ENCODE data around the gene CARNS1. TPM values are rescaled to one million over a fixed set of nuclear protein-coding genes. Genes with fewer than 3 reads are reported as not detected.

CARNS1 gene
- total and polyA plus RNA-seq, 9 of the 15 experiments (the other 6 are each of a cell fraction or from before 2014, with no cell fraction given) = 0.01 to 0.18 (median 0.06) TPM; not detected in 3

DNA sequence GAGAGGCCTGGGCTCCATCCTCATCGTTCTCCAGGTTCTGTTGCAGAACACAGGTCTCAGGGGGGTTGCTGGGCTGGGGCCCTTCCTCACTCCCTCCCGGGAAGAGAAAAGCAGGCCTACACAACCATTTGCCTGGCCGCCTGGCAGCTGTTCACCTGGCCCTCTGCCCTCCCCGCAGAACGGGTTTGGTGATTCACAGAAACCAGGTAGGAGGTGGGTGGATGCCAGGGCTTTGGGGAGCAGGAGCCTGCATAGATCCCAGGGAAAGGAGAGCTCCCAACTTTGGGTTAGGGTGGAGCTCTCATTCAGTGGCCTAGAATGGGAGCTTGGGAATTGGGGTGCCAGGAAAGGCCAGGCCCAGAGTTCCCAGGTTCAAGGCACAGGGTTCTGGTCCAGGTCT, 52.6 kb downstream of the CARNS1 start:
- in situ Hi-C loops (cut with MboI) (no loop called here), intact Hi-C loops (cut with micrococcal nuclease) (loop anchor here (5.0 kb wide), 1 partner anchor 46 kb away; no protein-coding TSS in a partner anchor)
- Histone ChIP-seq H3K4me2 (ENCODE audit: insufficient read depth, low read length) (peak overlapping the region; percentile 83), H3K4me3 (peak overlapping the region; percentile 76), H4K20me1 (replicated peaks; ENCODE audit: control insufficient read depth, insufficient read depth, low read length) (no peaks in the 10 kb centered on the region), H3K9me3 (replicated peaks; ENCODE audit: control insufficient read depth, insufficient read depth, low read depth, low read length) (no peaks in the 10 kb centered on the region), H3K79me2 (ENCODE audit: control insufficient read depth, insufficient read depth, low read length) (peaks cover 12% of the 10 kb centered on the region), H3K9ac (ENCODE audit: insufficient read depth in 1 of 2, low read depth in 2 of 2, low read length in 2 of 2) (peak overlapping the region; percentile 73 to 90), H3K9me1 (ENCODE audit: control insufficient read depth, insufficient read depth, low read length) (no peaks in the 10 kb centered on the region), H3K36me3 (ENCODE audit: control insufficient read depth, insufficient read depth, low read length) (no peaks in the 10 kb centered on the region), H3K4me1 (replicated peaks in 1 of 2; ENCODE audit: control insufficient read depth in 2 of 2, insufficient read depth in 2 of 2, low read length in 2 of 2) (peaks cover 19 to 51% of the 10 kb centered on the region in 2 experiments; a peak in 4 of 5 replicates), H3K27me3 (ENCODE audit: control insufficient read depth in 2 of 2, insufficient read depth in 2 of 2, low read length in 2 of 2) (no peaks in the 10 kb centered on the region), H2AFZ (ENCODE audit: low read depth, low read length) (no peak overlapping the region), H3K27ac (ENCODE audit: extremely low read depth, low read depth, low read length) (no peak overlapping the region; the same call in 2 of the 3 replicates)
- ChIA-PET CTCF (ENCODE audit: low intra/inter-chr PET ratio) (interaction anchor here (1.3 kb wide), 1 partner anchor 66 kb away, joined by 3 read pairs; no protein-coding TSS in a partner anchor), POLR2A (interaction anchor here (0.5 to 1.7 kb wide), 4 partner anchors 10 to 77 kb away, joined by 3 to 4 read pairs (median 3); partner anchors contain the start of gene AIP)
- TF ChIP-seq, protein P1, sequence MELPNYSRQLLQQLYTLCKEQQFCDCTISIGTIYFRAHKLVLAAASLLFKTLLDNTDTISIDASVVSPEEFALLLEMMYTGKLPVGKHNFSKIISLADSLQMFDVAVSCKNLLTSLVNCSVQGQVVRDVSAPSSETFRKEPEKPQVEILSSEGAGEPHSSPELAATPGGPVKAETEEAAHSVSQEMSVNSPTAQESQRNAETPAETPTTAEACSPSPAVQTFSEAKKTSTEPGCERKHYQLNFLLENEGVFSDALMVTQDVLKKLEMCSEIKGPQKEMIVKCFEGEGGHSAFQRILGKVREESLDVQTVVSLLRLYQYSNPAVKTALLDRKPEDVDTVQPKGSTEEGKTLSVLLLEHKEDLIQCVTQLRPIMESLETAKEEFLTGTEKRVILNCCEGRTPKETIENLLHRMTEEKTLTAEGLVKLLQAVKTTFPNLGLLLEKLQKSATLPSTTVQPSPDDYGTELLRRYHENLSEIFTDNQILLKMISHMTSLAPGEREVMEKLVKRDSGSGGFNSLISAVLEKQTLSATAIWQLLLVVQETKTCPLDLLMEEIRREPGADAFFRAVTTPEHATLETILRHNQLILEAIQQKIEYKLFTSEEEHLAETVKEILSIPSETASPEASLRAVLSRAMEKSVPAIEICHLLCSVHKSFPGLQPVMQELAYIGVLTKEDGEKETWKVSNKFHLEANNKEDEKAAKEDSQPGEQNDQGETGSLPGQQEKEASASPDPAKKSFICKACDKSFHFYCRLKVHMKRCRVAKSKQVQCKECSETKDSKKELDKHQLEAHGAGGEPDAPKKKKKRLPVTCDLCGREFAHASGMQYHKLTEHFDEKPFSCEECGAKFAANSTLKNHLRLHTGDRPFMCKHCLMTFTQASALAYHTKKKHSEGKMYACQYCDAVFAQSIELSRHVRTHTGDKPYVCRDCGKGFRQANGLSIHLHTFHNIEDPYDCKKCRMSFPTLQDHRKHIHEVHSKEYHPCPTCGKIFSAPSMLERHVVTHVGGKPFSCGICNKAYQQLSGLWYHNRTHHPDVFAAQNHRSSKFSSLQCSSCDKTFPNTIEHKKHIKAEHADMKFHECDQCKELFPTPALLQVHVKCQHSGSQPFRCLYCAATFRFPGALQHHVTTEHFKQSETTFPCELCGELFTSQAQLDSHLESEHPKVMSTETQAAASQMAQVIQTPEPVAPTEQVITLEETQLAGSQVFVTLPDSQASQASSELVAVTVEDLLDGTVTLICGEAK (IDR thresholded peaks at IDR 0.05) = no peak
- TF ChIP-seq, protein P1 (CRISPR knock-in tag; IDR thresholded peaks at IDR 0.05) = no peak
- TF ChIP-seq TRIM24 (IDR thresholded peaks at IDR 0.05) (no peak), TFAP4 (CRISPR knock-in tag; IDR thresholded peaks at IDR 0.05; ENCODE audit: borderline replicate concordance) (peak; percentile 36; the same call in 1 of the 2 replicates)
- WGBS (ENCODE audit: insufficient coverage, low coverage, missing lambda C conversion rate) = 62% methylated on average over 5 of the region's 5 CpGs
- no peak for FAIRE-seq
- BruUV-seq (replicated peaks) = TSS peak; percentile 26
- ATAC-seq = no peak
- no peak for DNase-seq (ENCODE audit: extremely low read depth in 1 of 4, low spot score in 3 of 4)

Measured in K562 (cell line).